Skin of body (tissue), 2 donors: ENCODE data around the gene ATF6B. TPM values are rescaled to one million over a fixed set of nuclear protein-coding genes. Genes with fewer than 3 reads are reported as not detected.
A peak's percentile ranks its signal among the peaks of the same experiment; 100 is the strongest.
"Not testable (repeated sequence)": the region's sequence is repeated elsewhere in the genome, so short reads cannot be mapped to it uniquely, and the experiment has no call there.

Experiments
- DNase-seq: peaks from one replicate; lab custom pipeline; 2025; lab: John Stamatoyannopoulos, UW
- total RNA-seq: library from RNA; depleted of rRNA; stranded (reverse); fragments of >200 nt; gene quantifications from one replicate; pipeline ENCODE4 v1.2.3, GENCODE V29; 2014

ATF6B gene
- total RNA-seq, 1 donor from 2014 or later: 23.1 TPM

GRCh38 chr6:32154514-32155161, 26.6 kb upstream of the ATF6B start:
- no peak for DNase-seq

DNA sequence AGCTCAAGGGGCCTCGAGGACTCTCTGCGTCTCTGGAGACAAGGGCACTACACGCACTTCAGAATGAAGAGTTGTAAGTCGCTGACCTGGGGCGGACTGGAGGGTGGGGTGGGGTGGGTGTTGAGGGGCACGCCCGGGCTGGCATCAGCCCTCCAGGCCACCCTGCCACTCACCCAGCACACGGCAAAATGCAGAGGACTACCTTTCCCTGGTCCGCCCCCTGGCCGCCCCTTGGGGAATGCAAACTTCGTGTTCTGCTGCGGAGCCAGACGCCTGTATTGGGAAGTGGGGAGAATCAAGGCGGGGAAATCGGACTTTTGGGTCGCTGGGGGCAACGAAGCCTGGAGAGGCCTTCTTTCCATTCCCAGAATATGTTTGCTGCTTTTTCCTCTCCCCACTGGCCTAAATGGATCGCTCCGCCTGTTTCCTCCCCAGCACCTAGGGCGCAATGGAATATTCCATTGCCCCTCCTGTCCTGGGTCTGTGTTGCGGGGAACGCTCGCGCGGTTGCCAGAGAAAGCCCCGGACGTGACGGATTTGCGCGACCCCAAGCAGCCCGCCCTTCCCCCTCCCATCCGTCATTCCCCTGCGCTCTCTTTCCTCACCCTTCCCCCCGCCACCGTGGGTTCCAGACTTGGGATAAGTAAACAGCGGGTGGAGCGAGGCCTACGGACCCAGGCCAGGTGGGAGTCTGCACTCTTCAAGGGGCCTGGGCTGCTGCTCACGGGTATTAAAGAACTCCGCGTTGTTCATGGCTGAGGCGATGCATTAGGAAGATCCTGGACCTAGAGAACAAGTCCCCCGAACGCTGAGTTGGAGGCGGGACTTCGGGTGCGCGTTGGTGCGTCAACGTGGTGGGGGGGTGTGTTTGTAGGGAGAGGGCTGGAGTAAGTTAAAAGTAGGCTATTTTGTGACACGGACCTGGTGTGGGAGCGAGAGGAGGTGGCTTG, 25.8 kb upstream of the ATF6B start, which contains the start of gene PPT2:
PPT2 (plus strand) TSS at position 578 of the 950 bp plus-strand sequence. CDS start 454 bp downstream, outside the sequence.
- DNase-seq: peak; percentile 95

DNA sequence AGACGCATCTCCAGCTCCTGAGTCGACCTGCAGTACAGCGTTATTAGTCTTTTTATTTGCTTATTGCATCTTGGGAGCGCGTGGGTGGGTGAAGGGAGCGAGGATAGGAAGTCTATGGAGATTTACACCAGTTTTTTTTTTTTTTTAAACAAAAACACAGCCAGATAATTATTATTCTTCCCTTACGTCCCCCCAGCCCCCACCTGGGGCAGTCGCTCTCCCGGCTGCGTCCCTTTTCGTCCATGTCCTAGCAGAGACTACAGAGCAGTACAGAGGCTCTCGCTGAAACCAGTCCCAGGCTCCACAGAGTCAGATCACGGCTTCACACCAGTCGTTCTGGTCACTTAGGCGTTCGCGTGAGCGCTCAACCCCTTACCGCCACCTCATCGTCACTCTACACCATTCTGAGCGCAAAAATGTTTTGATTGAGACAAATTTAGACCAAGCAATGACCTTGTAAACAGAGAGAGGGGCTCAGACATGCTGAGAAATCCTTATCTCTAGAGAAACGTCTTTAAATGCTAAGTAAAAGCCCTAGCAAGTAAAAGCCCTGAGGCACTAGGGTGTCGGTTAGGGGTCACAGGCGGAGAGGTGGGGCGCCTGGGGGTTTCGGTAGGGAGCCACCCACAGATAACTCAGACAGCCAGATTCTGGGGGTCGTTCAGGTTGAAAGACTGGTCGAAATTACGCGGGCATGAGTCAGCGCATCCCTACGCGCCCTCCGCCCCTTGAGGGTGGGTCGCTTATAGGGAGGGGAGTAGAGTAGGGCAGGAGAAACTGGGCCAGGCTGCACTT, 24.9 kb upstream of the ATF6B start:
- no peak for DNase-seq

- no peak for DNase-seq
Observed at GRCh38 chr6:32151863-32152768, 24.1 kb upstream of the ATF6B start, which contains the start of gene PRRT1. Gene PRRT1 (minus strand): TSS chr6:32151939. CDS start chr6:32151827, 112 bp downstream.

DNA sequence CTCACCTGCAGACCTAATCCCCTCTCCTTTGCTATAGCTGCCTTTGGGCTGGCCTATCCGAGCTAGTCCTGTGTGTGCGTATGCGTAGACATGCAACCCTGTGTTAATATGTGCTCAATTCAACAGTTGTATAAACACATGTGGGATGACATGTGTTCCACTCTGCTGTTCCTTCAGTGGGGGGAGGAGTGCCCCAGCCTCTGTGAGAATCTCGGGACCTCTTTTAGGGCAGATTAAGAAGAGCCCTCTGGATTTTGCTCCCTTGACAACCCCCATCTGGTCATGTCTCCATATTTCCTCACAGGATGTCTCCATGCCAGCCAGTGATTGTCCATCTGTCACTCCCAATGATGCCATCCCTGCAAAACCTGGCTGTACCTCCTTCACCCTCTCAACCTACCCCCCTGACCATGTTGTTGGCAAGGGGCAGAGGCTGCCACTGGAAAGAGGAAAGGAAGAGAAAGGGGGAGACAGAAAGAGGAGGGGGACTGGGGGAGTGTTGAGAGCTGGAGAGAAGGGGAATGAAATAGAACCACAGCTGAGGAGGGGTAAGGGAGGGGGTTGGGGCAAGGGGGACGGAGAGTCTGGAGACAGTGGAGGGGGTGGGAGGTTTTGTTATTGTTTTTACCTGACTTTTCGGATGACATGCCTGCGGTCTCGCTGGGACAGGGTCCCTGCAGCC, 23.3 kb upstream of the ATF6B start:
- DNase-seq: no peak

- DNase-seq: no peak
Observed at GRCh38 chr6:32149932-32150870, 22.2 kb upstream of the ATF6B start.

GRCh38 chr6:32149092-32149755, 21.2 kb upstream of the ATF6B start:
- no peak for DNase-seq

GRCh38 chr6:32148289-32149091, 20.4 kb upstream of the ATF6B start:
- DNase-seq: peak; percentile 48

GRCh38 chr6:32147401-32148132, 19.5 kb upstream of the ATF6B start:
- DNase-seq: no peak

- no peak for DNase-seq
Observed at GRCh38 chr6:32146687-32147086, 18.6 kb upstream of the ATF6B start.

- no peak for DNase-seq
Observed at GRCh38 chr6:32146287-32146686, 18.2 kb upstream of the ATF6B start.

DNA sequence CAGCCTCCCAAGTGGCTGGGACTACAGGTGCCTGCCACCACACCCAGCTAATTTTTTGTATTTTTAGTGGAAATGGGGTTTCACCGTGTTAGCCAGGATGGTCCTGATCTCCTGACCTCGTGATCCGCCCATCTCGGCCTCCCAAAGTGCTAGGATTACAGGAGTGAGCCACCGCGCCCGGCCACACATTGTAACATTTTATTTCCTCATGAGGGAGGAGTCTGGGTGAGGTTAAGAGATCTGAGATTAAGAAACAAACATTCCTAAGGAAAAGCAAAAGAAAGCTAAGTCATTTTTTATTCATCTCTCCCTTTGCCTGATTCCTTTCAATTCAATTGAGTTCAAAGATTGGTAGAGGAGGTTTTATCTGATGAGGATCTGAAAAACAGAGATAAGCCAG, 16.2 kb upstream of the ATF6B start:
- not testable (repeated sequence) for DNase-seq

GRCh38 chr6:32140420-32141046, 12.5 kb upstream of the ATF6B start:
- no peak for DNase-seq

DNA sequence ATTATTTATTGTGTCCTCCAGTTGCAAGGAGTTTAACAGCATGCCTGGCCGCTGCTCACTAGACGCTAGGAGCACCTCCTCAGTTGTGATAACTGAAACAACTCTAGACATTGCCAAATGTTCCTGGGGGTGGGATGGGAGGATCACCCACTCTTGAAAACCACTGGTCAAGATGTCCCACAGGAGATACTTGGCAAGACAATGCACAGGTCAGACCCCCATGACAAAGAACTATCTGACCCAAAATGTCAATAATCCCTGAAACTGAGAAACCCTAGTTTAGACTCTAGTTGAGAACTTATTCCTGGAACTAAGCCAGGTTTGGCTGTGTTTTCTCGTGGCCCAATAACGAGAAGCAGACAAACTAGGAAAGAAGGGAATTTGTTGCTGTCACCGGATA, 11.5 kb upstream of the ATF6B start:
- DNase-seq: no peak

GRCh38 chr6:32137454-32137853, 9.4 kb upstream of the ATF6B start:
- no peak for DNase-seq

GRCh38 chr6:32133786-32134185, 5.7 kb upstream of the ATF6B start:
- DNase-seq: no peak
